ENCODE data around the gene SMARCC1. TPM values are rescaled to one million over a fixed set of nuclear protein-coding genes. Genes with fewer than 3 reads are reported as not detected.

Gene SMARCC1
- total RNA-seq: 22.6 and 40.2 TPM in 2 replicates

GRCh38 chr3:47781685-47782445 lies at the start of gene SMARCC1:
TSS of gene SMARCC1 (minus strand) at chr3:47781893. CDS start at chr3:47781797, 96 bp downstream.

GRCh38 chr3:47802734-47803479 lies 21.2 kb upstream of the SMARCC1 start, which contains the start of gene DHX30:
TSS of gene DHX30 (plus strand) at chr3:47803138. CDS start at chr3:47810684, 7,546 bp downstream.

GRCh38 chr3:47578691-47579632 lies 202.7 kb downstream of the SMARCC1 start, which contains the start of gene CSPG5:
TSS of gene CSPG5 (minus strand) at chr3:47578865. CDS start at chr3:47578693, 172 bp downstream.

Other genes with a start within 250 kb of the SMARCC1 start
- 0.08 and 0.26 TPM in 2 replicates for gene CSPG5, start 203.0 kb downstream of the SMARCC1 start, total RNA-seq
- gene DHX30, start 21.2 kb upstream of the SMARCC1 start, total RNA-seq: 63.9 and 74.0 TPM in 2 replicates
- 168 and 170 TPM in 2 replicates for gene MAP4, start 234.5 kb upstream of the SMARCC1 start, total RNA-seq